Neural cell (in vitro differentiated cells): ENCODE results near the gene C11orf71. TPM values are rescaled to one million over a fixed set of nuclear protein-coding genes. Genes with fewer than 3 reads are reported as not detected.

Source experiments
- H2AFZ ChIP-seq: fragments of 200-600, 300-800 bp; sonication (generic), shearing (Covaris generic); 2 replicates; pipeline ENCODE4 v1.6.0; 2014; ENCODE audit warnings: low read depth, mild to moderate bottlenecking, antibody characterized with exemption, low read length, moderate library complexity
- H3F3A ChIP-seq: fragments of 200-600 bp; shearing (Covaris generic); 2 replicates; pipeline ENCODE4 v1.6.1; 2016; ENCODE audit warnings: mild to moderate bottlenecking, moderate library complexity, mixed read lengths, antibody characterized with exemption, low read length; ENCODE audit not compliant: insufficient read depth, poor library complexity, severe bottlenecking
- H3K27ac ChIP-seq: fragments of 200-600, 300-800 bp; sonication (generic), shearing (Covaris generic); 2 replicates; pipeline ENCODE4 v1.5.1; 2014; ENCODE audit warnings: mild to moderate bottlenecking, low read length, moderate library complexity
- H3K27me3 ChIP-seq: fragments of 300-800, 200-600 bp; sonication (generic), shearing (Covaris generic); 2 replicates; pipeline ENCODE4 v1.6.0; 2014; ENCODE audit warnings: mild to moderate bottlenecking, low read depth, low read length, moderate library complexity; ENCODE audit not compliant: insufficient read depth
- H3K36me3 ChIP-seq: fragments of 300-800, 200-600 bp; sonication (generic), shearing (Covaris generic); 2 replicates; pipeline ENCODE4 v1.5.1; 2014; ENCODE audit warnings: mild to moderate bottlenecking, antibody characterized with exemption, low read length, moderate library complexity; ENCODE audit not compliant: insufficient read depth
- H3K4me2 ChIP-seq: fragments of 300-800, 200-600 bp; sonication (generic), shearing (Covaris generic); 2 replicates; pipeline ENCODE4 v1.6.0; 2014; ENCODE audit warnings: mild to moderate bottlenecking, low read length
- H3K4me3 ChIP-seq: fragments of 300-800, 200-600 bp; sonication (generic), shearing (Covaris generic); 2 replicates; pipeline ENCODE4 v1.5.1; 2014; ENCODE audit warnings: mild to moderate bottlenecking, low read length, moderate library complexity
- H3K79me2 ChIP-seq: fragments of 200-600 bp; shearing (Covaris generic); replicated peaks from 2 replicates; pipeline ENCODE4 v1.6.0; 2014; ENCODE audit warnings: mild to moderate bottlenecking, low read length, moderate library complexity; ENCODE audit not compliant: insufficient read depth
- H3K9ac ChIP-seq: fragments of 300-800, 200-600 bp; sonication (generic), shearing (Covaris generic); 2 replicates; pipeline ENCODE4 v1.6.1; 2016; ENCODE audit warnings: mild to moderate bottlenecking, low read length, mixed read lengths
- H3K9me2 ChIP-seq: fragments of 200-600 bp; shearing (Covaris generic); 2 replicates; pipeline ENCODE4 v1.6.1; 2016; ENCODE audit warnings: mild to moderate bottlenecking, low read length, mixed read lengths; ENCODE audit not compliant: insufficient read depth
- H3K9me3 ChIP-seq: fragments of 200-600, 300-800 bp; sonication (generic), shearing (Covaris generic); 2 replicates; pipeline ENCODE4 v1.6.1; 2016; ENCODE audit warnings: mild to moderate bottlenecking, mixed run types, low read length, moderate library complexity, mixed read lengths
- H4K20me1 ChIP-seq: fragments of 200-600 bp; shearing (Covaris generic); 2 replicates; pipeline ENCODE4 v1.6.1; 2016; ENCODE audit warnings: mild to moderate bottlenecking, mixed run types; ENCODE audit not compliant: insufficient read depth
- CTCF ChIP-seq: fragments of 450-650 bp; IDR thresholded peaks from 2 replicates; pipeline ENCODE4 v1.5.1; 2014; ENCODE audit warnings: antibody characterized with exemption, mild to moderate bottlenecking, moderate library complexity; ENCODE audit not compliant: poor library complexity, severe bottlenecking
- EP300 ChIP-seq: fragments of 450-650 bp; conservative IDR thresholded peaks from 2 replicates; pipeline ENCODE4 v1.6.1; 2014; ENCODE audit warnings: antibody characterized with exemption, mild to moderate bottlenecking, moderate library complexity; ENCODE audit not compliant: poor library complexity, severe bottlenecking
- EZH2 ChIP-seq: fragments of 200-600, 300-800 bp; shearing (Covaris generic), sonication (generic); IDR thresholded peaks from 2 replicates; pipeline ENCODE4 v1.6.1; 2014; ENCODE audit warnings: antibody characterized with exemption, low read length, borderline replicate concordance, mild to moderate bottlenecking; ENCODE audit not compliant: insufficient read depth, poor library complexity, severe bottlenecking
- MXI1 ChIP-seq: fragments of 450-650 bp; conservative IDR thresholded peaks from 2 replicates; pipeline ENCODE4 v1.6.1; 2014; ENCODE audit warnings: antibody characterized with exemption, mild to moderate bottlenecking; ENCODE audit not compliant: poor library complexity, severe bottlenecking
- POLR2AphosphoS5 ChIP-seq: IDR thresholded peaks from 2 replicates; pipeline ENCODE4 v1.6.1; 2012
- RAD21 ChIP-seq: fragments of 450-650 bp; conservative IDR thresholded peaks from 2 replicates; pipeline ENCODE4 v1.6.1; 2014; ENCODE audit warnings: antibody characterized with exemption, mild to moderate bottlenecking, moderate library complexity
- REST ChIP-seq: IDR thresholded peaks from 2 replicates; pipeline ENCODE4 v1.6.1; 2012; ENCODE audit warnings: borderline replicate concordance
- SMC3 ChIP-seq: fragments of 450-650 bp; conservative IDR thresholded peaks from 2 replicates; pipeline ENCODE4 v1.6.1; 2014; ENCODE audit warnings: antibody characterized with exemption, mild to moderate bottlenecking, moderate library complexity; ENCODE audit not compliant: poor library complexity
- TAF1 ChIP-seq: IDR thresholded peaks from 2 replicates; pipeline ENCODE4 v1.6.1; 2012; ENCODE audit warnings: low read depth
- polyA plus RNA-seq: library from polyadenylated mRNA; depleted of rRNA; stranded (reverse); fragments of >200 nt; gene quantifications from 2 replicates; pipeline ENCODE4 v1.2.3, GENCODE V29; 2014

C11orf71 gene
- polyA plus RNA-seq, 1 donor from 2014 or later = 29.9 TPM

- Histone ChIP-seq H3K36me3 (no peaks in the 10 kb centered on the region), H2AFZ (no peak overlapping the region), H3F3A (no peaks in the 10 kb centered on the region), H3K9me2 (no peaks in the 10 kb centered on the region), H4K20me1 (no peaks in the 10 kb centered on the region), H3K9me3 (no peaks in the 10 kb centered on the region), H3K9ac (no peak overlapping the region), H3K4me3 (no peak overlapping the region), H3K4me2 (no peak overlapping the region), H3K27ac (no peak overlapping the region), H3K27me3 (no peaks in the 10 kb centered on the region), H3K79me2 (no peaks in the 10 kb centered on the region)
- no peak for TF ChIP-seq SMC3
- TF ChIP-seq CTCF = no peak
- no peak for TF ChIP-seq RAD21
- TF ChIP-seq TAF1 = no peak
- no peak for TF ChIP-seq EP300
- TF ChIP-seq REST = no peak
- no peak for TF ChIP-seq EZH2
- TF ChIP-seq MXI1 = no peak
- TF ChIP-seq POLR2AphosphoS5 = no peak
Measured at GRCh38 chr11:114430290-114430689, 30.0 kb upstream of the C11orf71 start.

GRCh38 chr11:114426280-114426679 is 26.0 kb upstream of the C11orf71 start:
- no peaks in the 10 kb centered on the region for H3K27me3 ChIP-seq
- no peaks in the 10 kb centered on the region for H3K9me2 ChIP-seq
- no peaks in the 10 kb centered on the region for H3K9me3 ChIP-seq
- no peaks in the 10 kb centered on the region for H3F3A ChIP-seq
- H4K20me1 ChIP-seq = no peaks in the 10 kb centered on the region
- no peaks in the 10 kb centered on the region for H3K79me2 ChIP-seq
- no peak overlapping the region for H2AFZ ChIP-seq
- no peak overlapping the region for H3K9ac ChIP-seq
- no peaks in the 10 kb centered on the region for H3K36me3 ChIP-seq
- TF ChIP-seq TAF1 = no peak
- no peak for TF ChIP-seq RAD21
- no peak for TF ChIP-seq EP300
- no peak for TF ChIP-seq MXI1
- no peak for TF ChIP-seq REST
- TF ChIP-seq POLR2AphosphoS5 = no peak
- no peak for TF ChIP-seq CTCF
- no peak overlapping the region for H3K4me3 ChIP-seq
- H3K4me2 ChIP-seq = no peak overlapping the region
- H3K27ac ChIP-seq = no peak overlapping the region
